HepG2 (cell line): ENCODE data around the gene FOXR1. TPM values are rescaled to one million over a fixed set of nuclear protein-coding genes. Genes with fewer than 3 reads are reported as not detected.

Experiments
- AGO2 ChIP-seq: fragments of 200-400 bp; formaldehyde crosslinking; optimal IDR thresholded peaks from 2 replicates; pipeline ENCODE3; 2017; ENCODE audit warnings: mild to moderate bottlenecking, low read depth, low read length, moderate library complexity
- PCBP2 ChIP-seq: fragments of 200-400 bp; formaldehyde crosslinking; optimal IDR thresholded peaks from 2 replicates; pipeline ENCODE3; 2018; ENCODE audit warnings: low read length, low read depth; ENCODE audit not compliant: poor library complexity, severe bottlenecking
- PHF21A ChIP-seq: sonication (generic); formaldehyde crosslinking; IDR thresholded peaks from 2 replicates; pipeline ENCODE4 v1.5.0; 2020; ENCODE audit warnings: mild to moderate bottlenecking, missing genetic modification reagents
- RXRB ChIP-seq: IDR thresholded peaks from 2 replicates; pipeline ENCODE4 v1.6.1; 2016; ENCODE audit warnings: borderline replicate concordance, missing genetic modification reagents, missing compliant biosample characterization
- TBX2 ChIP-seq: sonication (generic); formaldehyde crosslinking; IDR thresholded peaks from 2 replicates; pipeline ENCODE4 v1.5.0; 2020; ENCODE audit warnings: missing genetic modification reagents, mild to moderate bottlenecking, borderline replicate concordance
- ZNF451 ChIP-seq: sonication (generic); formaldehyde crosslinking; IDR thresholded peaks from 2 replicates; pipeline ENCODE4 v1.5.0; 2020; ENCODE audit warnings: mild to moderate bottlenecking, missing genetic modification reagents
- ZNF547 ChIP-seq: sonication (generic); formaldehyde crosslinking; IDR thresholded peaks from 2 replicates; pipeline ENCODE4 v1.5.1; 2020; ENCODE audit warnings: mild to moderate bottlenecking, missing genetic modification reagents
- ZNF724P ChIP-seq: sonication (generic); formaldehyde crosslinking; IDR thresholded peaks from 2 replicates; pipeline ENCODE4 v1.8.0; 2022; ENCODE audit warnings: missing genetic modification reagents, borderline replicate concordance
- polyA plus RNA-seq, 8 experiments: library from polyadenylated mRNA; depleted of rRNA in 3 of 8; stranded (reverse) in 7 of 8; unstranded in 1 of 8; fragments of >200 nt; fragmentation: Illumina TruSeq in 4 of 8; extraction: Trizol in 4 of 8; gene quantifications; 2 replicates each; pipeline versions ENCODE4 v1.2.1 to v1.2.3, GENCODE V29; 2011 to 2016; ENCODE audit warnings: low read depth in 4 of 8, missing spikeins in 1 of 8, mixed read lengths in 1 of 8; ENCODE audit not compliant: insufficient read depth in 1 of 8
- total RNA-seq, 5 experiments: library from RNA; depleted of rRNA; stranded (reverse); fragments of >200 nt; fragmentation: Illumina TruSeq; extraction: Trizol; gene quantifications; 2 replicates each; pipeline ENCODE4 v1.2.3, GENCODE V29; 2016; ENCODE audit warnings: low read depth in 1 of 5
- TF ChIP-seq, protein P1 (sequence below), 2 experiments: sonication (generic) in 1 of 2; formaldehyde crosslinking in 1 of 2; IDR thresholded peaks; 2 replicates each; pipeline versions ENCODE4 v1.4.0 to v1.6.1; 2018 to 2020; ENCODE audit warnings: missing genetic modification reagents in 2 of 2, borderline replicate concordance in 1 of 2, low read depth in 1 of 2, mild to moderate bottlenecking in 1 of 2, missing biosample characterization in 1 of 2
- TF ChIP-seq, protein P2 (sequence below): fragments of 450-650 bp; IDR thresholded peaks from 2 replicates; pipeline ENCODE4 v1.6.1; 2017
- TF ChIP-seq, protein P3 (sequence below): IDR thresholded peaks from 2 replicates; pipeline ENCODE4 v1.6.1; 2016; ENCODE audit warnings: control low read depth
- TF ChIP-seq, protein P4 (sequence below): sonication (generic); formaldehyde crosslinking; IDR thresholded peaks from 2 replicates; pipeline ENCODE4; 2020; ENCODE audit warnings: missing genetic modification reagents, mild to moderate bottlenecking, borderline replicate concordance
- TF ChIP-seq, protein P5 (sequence below): sonication (generic); formaldehyde crosslinking; IDR thresholded peaks from 2 replicates; pipeline ENCODE4 v1.5.1; 2020; ENCODE audit warnings: missing genetic modification reagents, mild to moderate bottlenecking, borderline replicate concordance
- TF ChIP-seq, protein P6 (sequence below): sonication (generic); formaldehyde crosslinking; IDR thresholded peaks from 2 replicates; pipeline ENCODE4 v1.4.0; 2020; ENCODE audit warnings: missing genetic modification reagents

The FOXR1 gene
- total and polyA plus RNA-seq, 2 of the 13 experiments (the other 11 are each of a cell fraction or from before 2014, with no cell fraction given): not detected

DNA sequence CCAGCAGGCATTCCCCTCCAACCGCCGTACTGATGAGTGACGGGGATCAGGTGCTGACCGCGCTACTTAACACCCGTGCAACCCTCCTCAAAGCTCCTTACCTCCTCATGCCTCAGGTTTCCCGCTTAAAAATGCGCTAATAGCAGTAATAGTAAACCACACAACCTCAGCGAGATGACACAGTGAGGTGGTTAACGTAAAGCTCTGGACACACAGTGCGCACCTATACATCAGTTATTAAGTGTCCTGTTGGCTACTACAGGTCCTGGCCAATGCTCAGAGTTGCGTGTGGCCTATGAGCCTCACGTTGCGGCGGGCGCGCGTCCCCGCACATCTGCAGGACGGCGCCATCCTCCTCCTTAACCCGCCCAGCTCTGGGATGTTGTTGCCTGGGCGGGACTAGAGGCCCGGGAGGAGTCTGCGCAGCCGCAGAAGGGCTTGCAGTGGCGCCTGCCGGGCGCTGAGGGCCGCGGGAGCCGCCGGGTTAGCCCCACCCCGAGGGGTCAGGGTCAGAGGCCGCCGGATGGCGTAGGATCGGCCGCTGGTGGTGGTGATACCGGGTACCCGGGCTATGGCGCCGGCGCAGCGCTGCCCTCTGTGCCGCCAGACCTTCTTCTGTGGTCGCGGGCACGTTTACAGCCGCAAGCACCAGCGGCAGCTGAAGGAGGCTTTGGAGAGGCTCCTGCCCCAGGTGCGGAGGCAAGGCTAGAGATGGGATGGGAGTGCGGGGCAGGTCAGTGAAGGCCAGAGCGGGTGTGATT lies 26.2 kb downstream of the FOXR1 start, which contains the start of gene CENATAC (continued):
- TF ChIP-seq, protein P1, sequence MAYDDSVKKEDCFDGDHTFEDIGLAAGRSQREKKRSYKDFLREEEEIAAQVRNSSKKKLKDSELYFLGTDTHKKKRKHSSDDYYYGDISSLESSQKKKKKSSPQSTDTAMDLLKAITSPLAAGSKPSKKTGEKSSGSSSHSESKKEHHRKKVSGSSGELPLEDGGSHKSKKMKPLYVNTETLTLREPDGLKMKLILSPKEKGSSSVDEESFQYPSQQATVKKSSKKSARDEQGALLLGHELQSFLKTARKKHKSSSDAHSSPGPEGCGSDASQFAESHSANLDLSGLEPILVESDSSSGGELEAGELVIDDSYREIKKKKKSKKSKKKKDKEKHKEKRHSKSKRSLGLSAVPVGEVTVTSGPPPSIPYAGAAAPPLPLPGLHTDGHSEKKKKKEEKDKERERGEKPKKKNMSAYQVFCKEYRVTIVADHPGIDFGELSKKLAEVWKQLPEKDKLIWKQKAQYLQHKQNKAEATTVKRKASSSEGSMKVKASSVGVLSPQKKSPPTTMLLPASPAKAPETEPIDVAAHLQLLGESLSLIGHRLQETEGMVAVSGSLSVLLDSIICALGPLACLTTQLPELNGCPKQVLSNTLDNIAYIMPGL (CRISPR knock-in tag; IDR thresholded peaks at IDR 0.05; ENCODE audit: borderline replicate concordance in 1 of 2, low read depth in 1 of 2): peak; percentile 53 to 76
- TF ChIP-seq TBX2 (CRISPR knock-in tag) (peak; percentile 48; the same call in 1 of the 2 replicates), PCBP2 (no peak), RXRB (peak; percentile 60), ZNF547 (CRISPR knock-in tag) (peak; percentile 87), AGO2 (peak; percentile 57), ZNF451 (CRISPR knock-in tag) (peak; percentile 82; the same call in 1 of the 2 replicates), ZNF724P (CRISPR knock-in tag) (peak; percentile 19; the same call in 1 of the 2 replicates), PHF21A (peak; percentile 41; the same call in 1 of the 2 replicates)
- TF ChIP-seq, protein P2, sequence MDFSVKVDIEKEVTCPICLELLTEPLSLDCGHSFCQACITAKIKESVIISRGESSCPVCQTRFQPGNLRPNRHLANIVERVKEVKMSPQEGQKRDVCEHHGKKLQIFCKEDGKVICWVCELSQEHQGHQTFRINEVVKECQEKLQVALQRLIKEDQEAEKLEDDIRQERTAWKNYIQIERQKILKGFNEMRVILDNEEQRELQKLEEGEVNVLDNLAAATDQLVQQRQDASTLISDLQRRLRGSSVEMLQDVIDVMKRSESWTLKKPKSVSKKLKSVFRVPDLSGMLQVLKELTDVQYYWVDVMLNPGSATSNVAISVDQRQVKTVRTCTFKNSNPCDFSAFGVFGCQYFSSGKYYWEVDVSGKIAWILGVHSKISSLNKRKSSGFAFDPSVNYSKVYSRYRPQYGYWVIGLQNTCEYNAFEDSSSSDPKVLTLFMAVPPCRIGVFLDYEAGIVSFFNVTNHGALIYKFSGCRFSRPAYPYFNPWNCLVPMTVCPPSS: no peak
- TF ChIP-seq, protein P3, sequence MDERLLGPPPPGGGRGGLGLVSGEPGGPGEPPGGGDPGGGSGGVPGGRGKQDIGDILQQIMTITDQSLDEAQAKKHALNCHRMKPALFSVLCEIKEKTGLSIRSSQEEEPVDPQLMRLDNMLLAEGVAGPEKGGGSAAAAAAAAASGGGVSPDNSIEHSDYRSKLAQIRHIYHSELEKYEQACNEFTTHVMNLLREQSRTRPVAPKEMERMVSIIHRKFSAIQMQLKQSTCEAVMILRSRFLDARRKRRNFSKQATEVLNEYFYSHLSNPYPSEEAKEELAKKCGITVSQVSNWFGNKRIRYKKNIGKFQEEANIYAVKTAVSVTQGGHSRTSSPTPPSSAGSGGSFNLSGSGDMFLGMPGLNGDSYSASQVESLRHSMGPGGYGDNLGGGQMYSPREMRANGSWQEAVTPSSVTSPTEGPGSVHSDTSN (CRISPR knock-in tag): no peak
- TF ChIP-seq, protein P4, sequence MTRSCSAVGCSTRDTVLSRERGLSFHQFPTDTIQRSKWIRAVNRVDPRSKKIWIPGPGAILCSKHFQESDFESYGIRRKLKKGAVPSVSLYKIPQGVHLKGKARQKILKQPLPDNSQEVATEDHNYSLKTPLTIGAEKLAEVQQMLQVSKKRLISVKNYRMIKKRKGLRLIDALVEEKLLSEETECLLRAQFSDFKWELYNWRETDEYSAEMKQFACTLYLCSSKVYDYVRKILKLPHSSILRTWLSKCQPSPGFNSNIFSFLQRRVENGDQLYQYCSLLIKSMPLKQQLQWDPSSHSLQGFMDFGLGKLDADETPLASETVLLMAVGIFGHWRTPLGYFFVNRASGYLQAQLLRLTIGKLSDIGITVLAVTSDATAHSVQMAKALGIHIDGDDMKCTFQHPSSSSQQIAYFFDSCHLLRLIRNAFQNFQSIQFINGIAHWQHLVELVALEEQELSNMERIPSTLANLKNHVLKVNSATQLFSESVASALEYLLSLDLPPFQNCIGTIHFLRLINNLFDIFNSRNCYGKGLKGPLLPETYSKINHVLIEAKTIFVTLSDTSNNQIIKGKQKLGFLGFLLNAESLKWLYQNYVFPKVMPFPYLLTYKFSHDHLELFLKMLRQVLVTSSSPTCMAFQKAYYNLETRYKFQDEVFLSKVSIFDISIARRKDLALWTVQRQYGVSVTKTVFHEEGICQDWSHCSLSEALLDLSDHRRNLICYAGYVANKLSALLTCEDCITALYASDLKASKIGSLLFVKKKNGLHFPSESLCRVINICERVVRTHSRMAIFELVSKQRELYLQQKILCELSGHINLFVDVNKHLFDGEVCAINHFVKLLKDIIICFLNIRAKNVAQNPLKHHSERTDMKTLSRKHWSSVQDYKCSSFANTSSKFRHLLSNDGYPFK (CRISPR knock-in tag): peak; percentile 41; the same call in 1 of the 2 replicates
- TF ChIP-seq, protein P5, sequence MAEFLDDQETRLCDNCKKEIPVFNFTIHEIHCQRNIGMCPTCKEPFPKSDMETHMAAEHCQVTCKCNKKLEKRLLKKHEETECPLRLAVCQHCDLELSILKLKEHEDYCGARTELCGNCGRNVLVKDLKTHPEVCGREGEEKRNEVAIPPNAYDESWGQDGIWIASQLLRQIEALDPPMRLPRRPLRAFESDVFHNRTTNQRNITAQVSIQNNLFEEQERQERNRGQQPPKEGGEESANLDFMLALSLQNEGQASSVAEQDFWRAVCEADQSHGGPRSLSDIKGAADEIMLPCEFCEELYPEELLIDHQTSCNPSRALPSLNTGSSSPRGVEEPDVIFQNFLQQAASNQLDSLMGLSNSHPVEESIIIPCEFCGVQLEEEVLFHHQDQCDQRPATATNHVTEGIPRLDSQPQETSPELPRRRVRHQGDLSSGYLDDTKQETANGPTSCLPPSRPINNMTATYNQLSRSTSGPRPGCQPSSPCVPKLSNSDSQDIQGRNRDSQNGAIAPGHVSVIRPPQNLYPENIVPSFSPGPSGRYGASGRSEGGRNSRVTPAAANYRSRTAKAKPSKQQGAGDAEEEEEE (CRISPR knock-in tag): no peak
- TF ChIP-seq, protein P6, sequence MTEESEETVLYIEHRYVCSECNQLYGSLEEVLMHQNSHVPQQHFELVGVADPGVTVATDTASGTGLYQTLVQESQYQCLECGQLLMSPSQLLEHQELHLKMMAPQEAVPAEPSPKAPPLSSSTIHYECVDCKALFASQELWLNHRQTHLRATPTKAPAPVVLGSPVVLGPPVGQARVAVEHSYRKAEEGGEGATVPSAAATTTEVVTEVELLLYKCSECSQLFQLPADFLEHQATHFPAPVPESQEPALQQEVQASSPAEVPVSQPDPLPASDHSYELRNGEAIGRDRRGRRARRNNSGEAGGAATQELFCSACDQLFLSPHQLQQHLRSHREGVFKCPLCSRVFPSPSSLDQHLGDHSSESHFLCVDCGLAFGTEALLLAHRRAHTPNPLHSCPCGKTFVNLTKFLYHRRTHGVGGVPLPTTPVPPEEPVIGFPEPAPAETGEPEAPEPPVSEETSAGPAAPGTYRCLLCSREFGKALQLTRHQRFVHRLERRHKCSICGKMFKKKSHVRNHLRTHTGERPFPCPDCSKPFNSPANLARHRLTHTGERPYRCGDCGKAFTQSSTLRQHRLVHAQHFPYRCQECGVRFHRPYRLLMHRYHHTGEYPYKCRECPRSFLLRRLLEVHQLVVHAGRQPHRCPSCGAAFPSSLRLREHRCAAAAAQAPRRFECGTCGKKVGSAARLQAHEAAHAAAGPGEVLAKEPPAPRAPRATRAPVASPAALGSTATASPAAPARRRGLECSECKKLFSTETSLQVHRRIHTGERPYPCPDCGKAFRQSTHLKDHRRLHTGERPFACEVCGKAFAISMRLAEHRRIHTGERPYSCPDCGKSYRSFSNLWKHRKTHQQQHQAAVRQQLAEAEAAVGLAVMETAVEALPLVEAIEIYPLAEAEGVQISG (CRISPR knock-in tag): peak; percentile 63; the same call in 1 of the 2 replicates
